Measurements from ENCODE around the gene INA. TPM values are rescaled to one million over a fixed set of nuclear protein-coding genes. Genes with fewer than 3 reads are reported as not detected.
"Not testable (repeated sequence)": the region's sequence is repeated elsewhere in the genome, so short reads cannot be mapped to it uniquely, and the experiment has no call there.

The INA gene
- not detected in 2 replicates for total RNA-seq (2014; rRNA removed; shearing (Covaris generic))

- no peak for DNase-seq
- Histone ChIP-seq H3K27ac (no peak within 1 kb of the TSS), H3K27me3 (no peaks in the 10 kb centered on the region), H3K4me3 (no peak within 1 kb of the TSS), H3K36me3 (no peaks in the 10 kb centered on the region), H3K4me1 (peaks cover 10% of the 10 kb centered on the region), H3K9me3 (replicated peaks) (no peaks in the 10 kb centered on the region)
Measured at GRCh38 chr10:103276896-103277712, at the start of gene INA. TSS of gene INA (plus strand) at chr10:103277138. CDS start at chr10:103277212, 74 bp downstream.

GRCh38 chr10:103227416-103227815 lies 49.5 kb upstream of the INA start:
- 0 out of 2 replicates have a peak, but pooled peaks cover 6% of the 10 kb centered on the region for H3K9me3 ChIP-seq (replicated peaks)
- H3K4me3 ChIP-seq: no peak overlapping the region
- peaks cover 33% of the 10 kb centered on the region for H3K4me1 ChIP-seq
- no peaks in the 10 kb centered on the region for H3K36me3 ChIP-seq
- no peak for DNase-seq
- H3K27me3 ChIP-seq: no peaks in the 10 kb centered on the region
- no peak overlapping the region for H3K27ac ChIP-seq

GRCh38 chr10:103231047-103231551 lies 45.8 kb upstream of the INA start:
- peak overlapping the region; percentile 55 for H3K27ac ChIP-seq
- H3K4me1 ChIP-seq: peaks cover 39% of the 10 kb centered on the region

GRCh38 chr10:103232131-103232673 lies 44.7 kb upstream of the INA start:
- H3K27me3 ChIP-seq: no peaks in the 10 kb centered on the region
- DNase-seq: no peak
- H3K4me1 ChIP-seq: peaks cover 39% of the 10 kb centered on the region
- H3K36me3 ChIP-seq: no peaks in the 10 kb centered on the region
- peak overlapping the region; percentile 55 for H3K27ac ChIP-seq
- no peak overlapping the region for H3K4me3 ChIP-seq
- H3K9me3 ChIP-seq (replicated peaks): no peaks in the 10 kb centered on the region

More at GRCh38 chr10:103231047-103231551, 45.8 kb upstream of the INA start:
- Histone ChIP-seq H3K9me3 (replicated peaks) (no peaks in the 10 kb centered on the region), H3K4me3 (no peak overlapping the region), H3K27me3 (no peaks in the 10 kb centered on the region), H3K36me3 (no peaks in the 10 kb centered on the region)
- DNase-seq: peak; percentile 67 to 70

GRCh38 chr10:103232772-103233488 lies 44.0 kb upstream of the INA start:
- Histone ChIP-seq H3K36me3 (no peaks in the 10 kb centered on the region), H3K4me3 (no peak overlapping the region), H3K27ac (no peak overlapping the region), H3K9me3 (replicated peaks) (no peaks in the 10 kb centered on the region), H3K27me3 (no peaks in the 10 kb centered on the region), H3K4me1 (peaks cover 33% of the 10 kb centered on the region)
- DNase-seq: no peak

GRCh38 chr10:103235775-103236174 lies 41.2 kb upstream of the INA start:
- Histone ChIP-seq H3K4me3 (no peak overlapping the region), H3K36me3 (no peaks in the 10 kb centered on the region), H3K9me3 (replicated peaks) (no peaks in the 10 kb centered on the region), H3K27me3 (no peaks in the 10 kb centered on the region), H3K27ac (no peak overlapping the region), H3K4me1 (peaks cover 21% of the 10 kb centered on the region)
- DNase-seq: no peak

GRCh38 chr10:103238506-103239252 lies 38.3 kb upstream of the INA start:
- no peak overlapping the region for H3K27ac ChIP-seq
- no peak overlapping the region for H3K4me3 ChIP-seq
- no peaks in the 10 kb centered on the region for H3K27me3 ChIP-seq
- no peaks in the 10 kb centered on the region for H3K9me3 ChIP-seq (replicated peaks)
- H3K36me3 ChIP-seq: no peaks in the 10 kb centered on the region
- no peaks in the 10 kb centered on the region for H3K4me1 ChIP-seq
- DNase-seq: peak; percentile 39 to 63

- DNase-seq: peak in 1 of 2 experiments; percentile 19
- H3K27ac ChIP-seq: no peak overlapping the region
Measured at GRCh38 chr10:103241262-103242011, 35.5 kb upstream of the INA start.

GRCh38 chr10:103244666-103245271 lies 32.2 kb upstream of the INA start:
- H3K9me3 ChIP-seq (replicated peaks): no peaks in the 10 kb centered on the region
- H3K27me3 ChIP-seq: no peaks in the 10 kb centered on the region
- H3K4me3 ChIP-seq: no peak overlapping the region
- peak; percentile 66 to 91 for DNase-seq
- no peak overlapping the region for H3K27ac ChIP-seq
- H3K36me3 ChIP-seq: no peaks in the 10 kb centered on the region
- no peaks in the 10 kb centered on the region for H3K4me1 ChIP-seq

More at GRCh38 chr10:103241262-103242011, 35.5 kb upstream of the INA start:
- H3K27me3 ChIP-seq: no peaks in the 10 kb centered on the region
- H3K4me1 ChIP-seq: no peaks in the 10 kb centered on the region
- no peaks in the 10 kb centered on the region for H3K36me3 ChIP-seq
- no peaks in the 10 kb centered on the region for H3K9me3 ChIP-seq (replicated peaks)
- H3K4me3 ChIP-seq: no peak overlapping the region

- H3K27ac ChIP-seq; DNase-seq; H3K36me3 ChIP-seq; H3K4me3 ChIP-seq; H3K27me3 ChIP-seq; H3K9me3 ChIP-seq (replicated peaks); H3K4me1 ChIP-seq: not testable (repeated sequence)
Measured at GRCh38 chr10:103245587-103245986, 31.4 kb upstream of the INA start, which contains the start of gene RPEL1. TSS of gene RPEL1 (plus strand) at chr10:103245887. CDS start at chr10:103245997, 110 bp downstream.

- H3K36me3 ChIP-seq: no peaks in the 10 kb centered on the region
- no peak for DNase-seq
- H3K4me1 ChIP-seq: no peaks in the 10 kb centered on the region
- H3K27ac ChIP-seq: no peak overlapping the region
- H3K9me3 ChIP-seq (replicated peaks): no peaks in the 10 kb centered on the region
- no peaks in the 10 kb centered on the region for H3K27me3 ChIP-seq
- H3K4me3 ChIP-seq: no peak overlapping the region
Measured at GRCh38 chr10:103246324-103246723, 30.6 kb upstream of the INA start.

GRCh38 chr10:103254113-103254512 lies 22.8 kb upstream of the INA start:
- no peak overlapping the region for H3K4me3 ChIP-seq
- no peaks in the 10 kb centered on the region for H3K9me3 ChIP-seq (replicated peaks)
- no peaks in the 10 kb centered on the region for H3K36me3 ChIP-seq
- no peak overlapping the region for H3K27ac ChIP-seq
- no peak for DNase-seq
- no peaks in the 10 kb centered on the region for H3K27me3 ChIP-seq
- H3K4me1 ChIP-seq: no peaks in the 10 kb centered on the region

GRCh38 chr10:103254538-103255325 lies 22.2 kb upstream of the INA start:
- Histone ChIP-seq H3K27me3 (no peaks in the 10 kb centered on the region), H3K4me1 (no peaks in the 10 kb centered on the region), H3K9me3 (replicated peaks) (no peaks in the 10 kb centered on the region), H3K4me3 (no peak overlapping the region), H3K27ac (no peak overlapping the region), H3K36me3 (no peaks in the 10 kb centered on the region)
- DNase-seq: no peak

Measured in SJCRH30 (cell line).